Mucosa of rectum (tissue), 2 donors: ENCODE data around the gene SMCO4.

Source experiments
- H3K27ac ChIP-seq, 2 donors: one replicate each; pipeline ENCODE4 v1.7.0; 2013; ENCODE audit warnings: inconsistent platforms in 2 of 2, low read depth in 2 of 2, low read length in 2 of 2
- H3K27me3 ChIP-seq, 2 donors: one replicate each; pipeline ENCODE4 v1.7.0; 2013; ENCODE audit warnings: low read length in 2 of 2; ENCODE audit not compliant: control insufficient read depth in 2 of 2, insufficient read depth in 2 of 2
- H3K36me3 ChIP-seq, 2 donors: one replicate each; pipeline ENCODE4 v1.7.0; 2013; ENCODE audit warnings: low read length in 2 of 2; ENCODE audit not compliant: control insufficient read depth in 2 of 2, insufficient read depth in 2 of 2
- H3K4me1 ChIP-seq, 2 donors: one replicate each; pipeline ENCODE4 v1.7.0; 2013; ENCODE audit warnings: low read length in 2 of 2, mild to moderate bottlenecking in 1 of 2; ENCODE audit not compliant: control insufficient read depth in 2 of 2, insufficient read depth in 2 of 2
- H3K4me3 ChIP-seq, 2 donors: one replicate each; pipeline ENCODE4 v1.7.0; 2013; ENCODE audit warnings: low read length in 2 of 2
- H3K9ac ChIP-seq, 2 donors: one replicate each; pipeline ENCODE4 v1.7.0; 2013; ENCODE audit warnings: low read length in 2 of 2, low read depth in 1 of 2, mild to moderate bottlenecking in 1 of 2
- H3K9me3 ChIP-seq, 2 donors: one replicate each; pipeline ENCODE4 v1.7.0; 2013; ENCODE audit warnings: low read length in 2 of 2; ENCODE audit not compliant: control insufficient read depth in 2 of 2
- donor health status: healthy.
- donor health status: Normal muscosa, but diverticular disease.

The SMCO4 gene

GRCh38 chr11:93510196-93510873 lies 32.9 kb downstream of the SMCO4 start:
- Histone ChIP-seq H3K9ac (no peak overlapping the region), H3K36me3 (no peaks in the 10 kb centered on the region), H3K4me1 (no peaks in the 10 kb centered on the region), H3K27me3 (no peaks in the 10 kb centered on the region), H3K27ac (no peak overlapping the region), H3K9me3 (no peaks in the 10 kb centered on the region), H3K4me3 (no peak overlapping the region)

GRCh38 chr11:93507517-93507916 lies 35.7 kb downstream of the SMCO4 start:
- no peaks in the 10 kb centered on the region for H3K27me3 ChIP-seq
- H3K9me3 ChIP-seq: no peaks in the 10 kb centered on the region
- H3K9ac ChIP-seq: no peak overlapping the region
- no peak overlapping the region for H3K4me3 ChIP-seq
- no peaks in the 10 kb centered on the region for H3K36me3 ChIP-seq
- no peaks in the 10 kb centered on the region for H3K4me1 ChIP-seq
- no peak overlapping the region for H3K27ac ChIP-seq

GRCh38 chr11:93505703-93506102 lies 37.5 kb downstream of the SMCO4 start:
- Histone ChIP-seq H3K27me3 (no peaks in the 10 kb centered on the region), H3K9ac (no peak overlapping the region), H3K4me1 (no peaks in the 10 kb centered on the region), H3K9me3 (no peaks in the 10 kb centered on the region), H3K36me3 (no peaks in the 10 kb centered on the region), H3K27ac (no peak overlapping the region), H3K4me3 (no peak overlapping the region)

GRCh38 chr11:93504110-93505095 lies 38.8 kb downstream of the SMCO4 start:
- Histone ChIP-seq H3K27ac (no peak overlapping the region), H3K4me3 (no peak overlapping the region), H3K9ac (no peak overlapping the region), H3K27me3 (no peaks in the 10 kb centered on the region), H3K4me1 (no peaks in the 10 kb centered on the region), H3K9me3 (no peaks in the 10 kb centered on the region), H3K36me3 (no peaks in the 10 kb centered on the region)

- no peaks in the 10 kb centered on the region for H3K9me3 ChIP-seq
- no peak overlapping the region for H3K4me3 ChIP-seq
- H3K36me3 ChIP-seq: no peaks in the 10 kb centered on the region
- no peaks in the 10 kb centered on the region for H3K27me3 ChIP-seq
- peaks cover 0 to 3% of the 10 kb centered on the region in 2 donors for H3K4me1 ChIP-seq
- H3K27ac ChIP-seq: no peak overlapping the region
- H3K9ac ChIP-seq: no peak overlapping the region
These were observed 41.3 kb downstream of the SMCO4 start for GRCh38 chr11:93501856-93502255.

- peaks cover 0 to 3% of the 10 kb centered on the region in 2 donors for H3K36me3 ChIP-seq
- H3K9me3 ChIP-seq: no peaks in the 10 kb centered on the region
- no peak overlapping the region for H3K27ac ChIP-seq
- no peak overlapping the region for H3K9ac ChIP-seq
- H3K4me1 ChIP-seq: peaks cover 0 to 3% of the 10 kb centered on the region in 2 donors
- H3K27me3 ChIP-seq: no peaks in the 10 kb centered on the region
- no peak overlapping the region for H3K4me3 ChIP-seq
These were observed 42.4 kb downstream of the SMCO4 start for GRCh38 chr11:93500759-93501158.

GRCh38 chr11:93498641-93499040 lies 44.5 kb downstream of the SMCO4 start:
- H3K4me1 ChIP-seq: peaks cover 0 to 6% of the 10 kb centered on the region in 2 donors
- H3K36me3 ChIP-seq: peaks cover 0 to 3% of the 10 kb centered on the region in 2 donors
- H3K9ac ChIP-seq: no peak overlapping the region
- no peak overlapping the region for H3K4me3 ChIP-seq
- H3K27ac ChIP-seq: no peak overlapping the region
- H3K9me3 ChIP-seq: no peaks in the 10 kb centered on the region
- H3K27me3 ChIP-seq: no peaks in the 10 kb centered on the region

- H3K9me3 ChIP-seq: no peaks in the 10 kb centered on the region
- H3K9ac ChIP-seq: no peak overlapping the region
- peaks cover 0 to 3% of the 10 kb centered on the region in 2 donors for H3K36me3 ChIP-seq
- no peak overlapping the region for H3K4me3 ChIP-seq
- no peaks in the 10 kb centered on the region for H3K27me3 ChIP-seq
- H3K4me1 ChIP-seq: peaks cover 0 to 11% of the 10 kb centered on the region in 2 donors
- H3K27ac ChIP-seq: no peak overlapping the region
These were observed 45.0 kb downstream of the SMCO4 start for GRCh38 chr11:93498161-93498560.

GRCh38 chr11:93497596-93497995 lies 45.6 kb downstream of the SMCO4 start:
- no peak overlapping the region for H3K27ac ChIP-seq
- H3K9me3 ChIP-seq: no peaks in the 10 kb centered on the region

GRCh38 chr11:93494357-93494756 lies 48.8 kb downstream of the SMCO4 start:
- H3K27me3 ChIP-seq: no peaks in the 10 kb centered on the region
- no peaks in the 10 kb centered on the region for H3K9me3 ChIP-seq
- H3K27ac ChIP-seq: no peak overlapping the region
- H3K36me3 ChIP-seq: peaks cover 0 to 3% of the 10 kb centered on the region in 2 donors
- peaks cover 5 to 23% of the 10 kb centered on the region in 2 donors for H3K4me1 ChIP-seq
- H3K9ac ChIP-seq: no peak overlapping the region
- H3K4me3 ChIP-seq: no peak overlapping the region

More at GRCh38 chr11:93497596-93497995, 45.6 kb downstream of the SMCO4 start:
- Histone ChIP-seq H3K4me3 (no peak overlapping the region), H3K9ac (no peak overlapping the region), H3K27me3 (no peaks in the 10 kb centered on the region), H3K36me3 (peaks cover 0 to 3% of the 10 kb centered on the region in 2 donors), H3K4me1 (peaks cover 0 to 17% of the 10 kb centered on the region in 2 donors)
